Right renal pelvis (tissue), 4 donors: ENCODE results near the gene NLGN1. TPM values are rescaled to one million over a fixed set of nuclear protein-coding genes. Genes with fewer than 3 reads are reported as not detected.

Source experiments
- DNase-seq, 4 donors: peaks; one replicate each; pipeline ENCODE4 v3.0.0-alpha.2; 2013; ENCODE audit warnings: low read depth in 4 of 4, low spot score in 3 of 4, missing footprints in 1 of 4
- polyA plus RNA-seq, 4 donors: library from polyadenylated mRNA; unstranded; fragments of 120-200 nt; gene quantifications; one replicate each; pipeline ENCODE4 v1.2.1, GENCODE V29; 2013; ENCODE audit not compliant: insufficient read length in 4 of 4

NLGN1 gene
- polyA plus RNA-seq, 4 donors = 1.8 to 3.8 (median 3.0) TPM

- no peak for DNase-seq
Observed at GRCh38 chr3:173819368-173819767, 421.8 kb downstream of the NLGN1 start.

- DNase-seq = no peak
Observed at GRCh38 chr3:173823911-173824460, 426.4 kb downstream of the NLGN1 start.

- DNase-seq = no peak
Observed at GRCh38 chr3:173825730-173826129, 428.2 kb downstream of the NLGN1 start.

DNA sequence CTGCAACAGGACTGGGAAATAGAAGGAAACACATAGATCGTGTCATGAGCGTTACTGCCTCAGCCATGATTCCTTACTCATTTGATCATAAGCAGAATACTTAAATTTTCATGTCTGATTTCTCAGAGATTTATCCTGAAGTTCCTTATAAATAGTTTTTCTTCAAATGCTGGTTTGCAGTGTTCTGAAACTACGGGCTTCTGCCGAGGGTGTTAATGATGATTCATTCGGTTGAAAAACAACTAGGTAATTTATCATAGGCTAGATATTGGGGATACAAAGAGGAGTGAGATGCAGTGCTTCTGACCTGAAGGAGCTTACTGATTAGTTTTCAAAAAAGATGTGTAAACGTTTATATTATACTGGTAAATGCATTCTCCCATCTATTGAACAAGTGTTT, 428.9 kb downstream of the NLGN1 start:
- no peak for DNase-seq

GRCh38 chr3:173826901-173827609, 429.5 kb downstream of the NLGN1 start:
- no peak for DNase-seq

DNA sequence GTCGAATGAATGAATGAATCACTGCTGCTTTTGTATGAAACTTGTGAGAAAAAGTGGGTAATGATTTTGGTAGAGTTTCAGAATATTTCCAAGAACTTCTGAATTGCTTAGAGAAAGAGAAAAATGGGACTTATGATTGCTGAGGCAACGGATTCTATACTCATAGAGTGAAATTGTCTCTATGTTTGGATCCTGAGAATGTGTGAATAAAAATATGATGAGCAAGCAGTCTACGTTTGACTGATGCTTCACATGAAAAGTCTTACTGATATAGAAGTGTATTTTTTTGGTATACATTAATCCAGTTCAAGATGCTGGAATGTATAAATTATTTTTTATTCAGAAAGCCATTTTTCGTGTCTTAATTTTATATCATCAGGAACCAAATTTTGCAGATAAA, 441.1 kb downstream of the NLGN1 start:
- DNase-seq = no peak

GRCh38 chr3:173839859-173840258, 442.3 kb downstream of the NLGN1 start:
- DNase-seq = no peak

GRCh38 chr3:173841334-173841733, 443.8 kb downstream of the NLGN1 start:
- DNase-seq = no peak

DNA sequence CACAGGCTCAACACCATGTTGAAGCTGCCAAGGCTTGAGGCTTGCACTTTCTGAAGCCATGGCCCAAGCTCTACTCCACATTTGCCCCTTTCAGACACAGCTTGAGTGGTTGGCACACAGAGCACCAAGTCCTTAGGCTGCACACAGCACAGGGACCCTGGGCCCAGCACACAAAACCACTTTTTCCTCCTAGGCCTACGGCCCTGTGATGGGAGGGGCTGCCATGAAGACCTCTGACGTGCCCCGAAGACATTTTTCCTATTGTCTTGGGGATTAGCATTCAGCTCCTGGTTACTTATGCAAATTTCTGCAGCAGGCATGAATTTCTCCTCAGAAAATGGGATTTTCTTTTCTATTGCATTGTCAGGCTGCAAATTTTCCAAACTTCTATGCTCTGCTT, 445.5 kb downstream of the NLGN1 start:
- DNase-seq = no peak

DNA sequence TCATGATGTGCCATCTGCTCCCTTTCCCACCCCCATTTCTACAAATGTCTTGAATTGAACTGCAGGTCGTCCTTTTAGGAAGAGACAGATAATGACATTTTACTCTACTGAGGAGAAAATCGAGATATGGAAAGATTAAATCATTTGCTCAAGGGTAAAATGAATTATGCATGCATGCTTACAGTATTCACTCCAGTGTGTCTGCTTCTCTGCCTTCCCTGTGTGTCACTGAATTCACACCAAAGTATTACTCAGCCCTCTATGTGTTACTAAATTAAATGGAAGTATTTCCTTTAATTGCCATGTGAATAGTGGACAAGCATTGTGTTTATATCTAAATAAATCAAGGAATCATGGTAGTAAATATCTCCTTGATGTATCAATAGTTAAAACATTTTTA, 449.0 kb downstream of the NLGN1 start:
- no peak for DNase-seq

- no peak for DNase-seq
Observed at GRCh38 chr3:173849489-173849888, 451.9 kb downstream of the NLGN1 start.

- no peak for DNase-seq
Observed at GRCh38 chr3:173857154-173857553, 459.6 kb downstream of the NLGN1 start.

- no peak for DNase-seq
Observed at GRCh38 chr3:173862701-173863100, 465.2 kb downstream of the NLGN1 start.

- no peak for DNase-seq
Observed at GRCh38 chr3:173863551-173863950, 466.0 kb downstream of the NLGN1 start.

DNA sequence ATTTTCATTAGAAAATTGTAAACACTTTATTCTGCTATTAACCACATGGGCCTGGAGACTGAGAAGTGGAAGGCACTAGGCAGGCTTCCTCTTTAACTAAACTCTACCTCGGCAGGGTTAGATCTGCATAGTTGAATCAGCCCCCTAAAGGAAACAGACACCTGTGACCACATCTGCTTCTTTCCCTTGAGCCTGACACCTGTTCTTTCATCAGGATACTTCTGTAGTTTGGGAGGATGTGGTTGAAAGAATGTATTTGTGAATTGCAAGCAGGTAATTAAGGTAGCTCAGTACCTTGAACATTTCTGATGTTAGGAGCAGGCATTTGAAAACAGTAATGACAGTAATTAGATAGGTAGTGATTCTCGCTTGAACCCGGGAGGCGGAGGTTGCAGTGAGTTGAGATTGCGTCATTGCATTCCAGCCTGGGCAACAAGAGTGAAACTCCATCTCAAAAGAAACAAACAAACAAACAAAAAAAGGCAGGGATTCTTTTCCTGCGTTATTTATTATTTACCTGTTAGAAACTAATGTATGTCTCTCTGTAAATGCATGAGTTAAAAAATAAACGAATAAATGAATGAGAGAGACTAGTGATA, 468.5 kb downstream of the NLGN1 start:
- no peak for DNase-seq

DNA sequence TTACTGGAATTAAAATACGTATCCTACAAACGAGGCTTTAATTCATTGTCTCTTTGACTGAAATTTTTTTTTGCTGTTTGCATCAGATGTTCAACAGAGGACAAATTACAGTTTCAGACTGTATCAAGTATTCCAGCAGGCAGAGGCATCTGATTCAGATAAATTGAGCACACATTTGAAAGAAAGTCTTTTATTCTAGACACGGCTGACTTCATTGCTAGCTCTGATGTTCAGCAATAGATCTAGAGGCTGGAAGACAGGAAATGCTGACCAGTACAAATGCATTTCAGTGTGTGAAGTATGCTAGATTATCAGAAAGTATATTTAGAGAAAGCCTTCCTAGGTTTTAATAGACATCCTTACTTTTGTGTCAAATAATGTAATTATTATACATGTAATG, 472.2 kb downstream of the NLGN1 start:
- no peak for DNase-seq

- no peak for DNase-seq
Observed at GRCh38 chr3:173870976-173871375, 473.4 kb downstream of the NLGN1 start.

DNA sequence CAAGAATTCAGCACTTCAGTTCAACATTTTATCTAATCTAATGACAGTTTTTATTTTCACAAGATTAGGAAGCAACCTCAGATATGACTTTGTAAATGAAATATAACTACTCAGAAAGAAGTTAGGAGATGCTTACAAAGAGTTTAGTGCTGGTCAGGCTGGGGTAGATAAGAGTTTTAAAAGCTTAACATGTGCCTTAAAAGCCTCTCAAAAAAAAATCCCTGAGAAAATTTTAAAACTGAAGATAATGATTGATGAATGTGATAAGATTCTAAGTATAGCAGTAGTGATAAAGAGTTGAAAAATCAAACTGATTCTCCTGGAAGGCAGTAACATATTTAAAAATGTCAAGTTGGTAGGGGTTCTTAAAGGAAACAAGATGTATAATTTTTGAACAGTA, 478.2 kb downstream of the NLGN1 start:
- DNase-seq = no peak

DNA sequence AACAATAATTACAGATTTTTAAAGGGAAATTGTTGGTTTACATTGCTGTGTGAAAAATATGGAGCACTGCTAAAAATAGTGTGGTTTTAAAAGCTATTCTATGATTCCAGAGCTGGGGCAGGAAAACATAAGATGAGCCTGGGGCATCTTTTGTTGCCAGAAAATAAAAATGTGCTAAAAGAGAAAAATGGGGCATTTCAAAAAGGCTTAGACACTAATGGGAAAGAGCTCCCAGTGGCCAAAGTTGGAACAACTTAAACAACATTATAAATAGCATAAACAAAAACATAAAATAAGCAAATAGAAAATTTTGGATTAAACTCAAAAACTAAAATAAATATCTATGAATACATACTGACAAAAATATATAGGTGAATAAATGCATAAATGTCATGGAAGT, 478.9 kb downstream of the NLGN1 start:
- no peak for DNase-seq

DNA sequence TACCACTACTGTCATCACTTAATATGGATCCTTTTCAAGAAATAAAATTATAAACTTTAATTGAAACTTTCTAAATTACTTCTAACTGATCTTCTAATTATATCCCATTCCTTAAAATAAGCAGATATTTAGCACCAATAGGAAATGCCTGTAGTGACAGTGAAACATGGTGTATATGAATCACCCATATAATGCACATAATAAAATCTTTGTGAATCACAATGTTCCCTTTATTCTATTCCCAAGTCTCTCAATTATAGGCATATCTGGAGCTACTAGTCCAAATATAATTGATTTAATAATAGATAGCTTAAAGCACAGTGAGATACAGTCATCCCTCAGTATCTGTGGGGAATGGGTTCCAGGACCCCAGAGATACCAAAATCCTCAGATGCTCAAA, 490.3 kb downstream of the NLGN1 start:
- DNase-seq = no peak

GRCh38 chr3:173889596-173889995, 492.1 kb downstream of the NLGN1 start:
- DNase-seq = no peak

- no peak for DNase-seq
Observed at GRCh38 chr3:173890091-173890490, 492.5 kb downstream of the NLGN1 start.
